Measurements from ENCODE around the gene FRMD1. TPM values are rescaled to one million over a fixed set of nuclear protein-coding genes. Genes with fewer than 3 reads are reported as not detected.

FRMD1 gene
- total RNA-seq, 1 experiment from 2014 or later, result 0.57 TPM

DNA sequence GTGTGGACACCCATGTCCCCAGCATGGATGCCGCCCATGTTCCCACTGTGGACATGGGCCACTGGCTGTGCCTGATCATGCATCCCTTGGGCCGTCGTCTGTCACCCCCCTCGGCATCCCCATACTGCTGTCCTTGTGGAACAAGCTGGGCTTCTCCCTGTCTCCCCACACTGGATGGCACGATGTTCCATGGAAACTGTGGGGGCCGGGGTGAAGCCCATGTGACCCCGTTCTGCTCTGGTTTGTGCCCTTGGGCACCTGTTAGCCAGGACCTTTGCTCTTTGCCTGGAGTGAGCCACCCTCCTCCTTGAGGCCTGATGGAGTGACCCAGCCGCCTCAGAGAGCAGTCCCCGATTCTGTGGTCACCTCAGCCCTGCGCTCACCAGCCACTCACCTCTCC is 7.6 kb upstream of the FRMD1 start (continued):
- no peak for TF ChIP-seq FOXJ3 (CRISPR knock-in tag; IDR thresholded peaks at IDR 0.05; ENCODE audit: borderline replicate concordance)
- TF ChIP-seq ZNF416 (CRISPR knock-in tag; IDR thresholded peaks at IDR 0.05), result no peak

DNA sequence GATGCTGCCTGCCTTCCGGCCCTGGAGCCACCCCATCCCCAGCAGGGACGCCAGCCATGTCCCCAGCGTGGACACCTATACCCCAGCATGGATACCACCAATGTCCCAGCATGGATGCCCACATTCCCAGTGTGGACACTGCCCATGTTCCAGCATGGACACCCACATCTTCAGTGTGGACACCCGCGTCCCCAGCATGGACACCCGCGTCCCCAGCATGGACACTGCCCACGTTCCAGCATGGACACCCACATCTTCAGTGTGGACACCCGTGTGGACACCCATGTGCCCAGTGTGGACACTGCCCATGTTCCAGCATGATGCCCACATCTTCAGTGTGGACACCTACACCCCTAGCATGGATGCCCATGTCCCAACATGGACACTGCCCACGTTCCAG is 7.1 kb upstream of the FRMD1 start:
- CTCF ChIA-PET, result no interaction called here
- TF ChIP-seq, protein P1, sequence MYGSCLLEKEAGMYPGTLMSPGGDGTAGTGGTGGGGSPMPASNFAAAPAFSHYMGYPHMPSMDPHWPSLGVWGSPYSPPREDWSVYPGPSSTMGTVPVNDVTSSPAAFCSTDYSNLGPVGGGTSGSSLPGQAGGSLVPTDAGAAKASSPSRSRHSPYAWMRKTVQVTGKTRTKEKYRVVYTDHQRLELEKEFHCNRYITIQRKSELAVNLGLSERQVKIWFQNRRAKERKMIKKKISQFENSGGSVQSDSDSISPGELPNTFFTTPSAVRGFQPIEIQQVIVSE (CRISPR knock-in tag; IDR thresholded peaks at IDR 0.05; ENCODE audit: borderline replicate concordance), result no peak
- TF ChIP-seq NFYB (CRISPR knock-in tag; conservative IDR thresholded peaks at IDR 0.05; ENCODE audit: low read depth) (no peak), ZNF416 (CRISPR knock-in tag; IDR thresholded peaks at IDR 0.05) (no peak)
- H3K4me1 Mint-ChIP-seq, result peaks cover 37% of the 10 kb centered on the region
- H3K27ac Mint-ChIP-seq, result no peak overlapping the region
- no peak for ATAC-seq
- no peaks in the 10 kb centered on the region for H3K36me3 Mint-ChIP-seq
- H3K4me3 Mint-ChIP-seq, result no peak overlapping the region
- no peak for DNase-seq (ENCODE audit: low spot score)
- POLR2A ChIA-PET, result no interaction called here
- no peaks in the 10 kb centered on the region for H3K9me3 Mint-ChIP-seq
- H3K27me3 Mint-ChIP-seq (ENCODE audit: low read depth), result no peaks in the 10 kb centered on the region; the same call in 1 of the 2 replicates

DNA sequence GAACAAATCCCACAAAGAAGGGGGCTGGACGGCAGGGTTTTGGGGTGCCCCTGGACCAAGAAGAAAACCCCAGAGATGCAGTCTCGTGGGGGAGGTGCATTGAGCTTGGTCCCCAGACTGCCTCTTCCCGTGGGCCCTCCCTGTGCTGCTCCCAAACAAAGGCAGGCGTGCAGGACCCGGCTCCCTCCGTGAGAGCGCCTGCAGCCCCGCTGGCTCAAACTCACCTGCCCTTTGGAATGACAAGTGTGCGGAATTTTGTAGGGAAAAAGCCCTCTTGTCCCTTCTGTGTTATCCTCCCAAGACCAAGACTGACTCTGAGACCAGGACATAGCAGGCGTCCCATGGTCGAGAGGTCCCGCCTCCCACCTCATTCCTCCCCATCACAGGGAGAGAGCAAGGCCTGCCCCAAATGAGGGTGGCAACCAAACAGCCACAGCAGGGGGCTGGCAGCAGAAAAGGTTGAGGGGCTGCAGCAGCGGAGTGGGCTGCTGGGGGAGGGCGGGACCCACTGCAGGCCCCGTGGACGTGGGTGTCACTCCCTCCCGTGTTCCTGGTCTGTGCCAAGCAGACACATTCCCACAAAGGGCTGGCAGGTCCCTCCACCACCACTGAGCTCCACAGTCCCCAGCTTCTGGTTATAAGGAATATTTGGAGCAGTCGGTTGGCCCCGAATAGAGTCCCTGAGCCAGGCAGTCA is 5.6 kb upstream of the FRMD1 start:
- Mint-ChIP-seq H3K36me3 (no peaks in the 10 kb centered on the region), H3K27me3 (ENCODE audit: low read depth) (no peaks in the 10 kb centered on the region; the same call in 1 of the 2 replicates), H3K27ac (no peak overlapping the region), H3K4me3 (no peak overlapping the region), H3K4me1 (peaks cover 28% of the 10 kb centered on the region), H3K9me3 (no peaks in the 10 kb centered on the region)
- DNase-seq (ENCODE audit: low spot score), result no peak
- POLR2A ChIA-PET, result no interaction called here
- CTCF ChIA-PET, result no interaction called here
- TF ChIP-seq, protein P2, sequence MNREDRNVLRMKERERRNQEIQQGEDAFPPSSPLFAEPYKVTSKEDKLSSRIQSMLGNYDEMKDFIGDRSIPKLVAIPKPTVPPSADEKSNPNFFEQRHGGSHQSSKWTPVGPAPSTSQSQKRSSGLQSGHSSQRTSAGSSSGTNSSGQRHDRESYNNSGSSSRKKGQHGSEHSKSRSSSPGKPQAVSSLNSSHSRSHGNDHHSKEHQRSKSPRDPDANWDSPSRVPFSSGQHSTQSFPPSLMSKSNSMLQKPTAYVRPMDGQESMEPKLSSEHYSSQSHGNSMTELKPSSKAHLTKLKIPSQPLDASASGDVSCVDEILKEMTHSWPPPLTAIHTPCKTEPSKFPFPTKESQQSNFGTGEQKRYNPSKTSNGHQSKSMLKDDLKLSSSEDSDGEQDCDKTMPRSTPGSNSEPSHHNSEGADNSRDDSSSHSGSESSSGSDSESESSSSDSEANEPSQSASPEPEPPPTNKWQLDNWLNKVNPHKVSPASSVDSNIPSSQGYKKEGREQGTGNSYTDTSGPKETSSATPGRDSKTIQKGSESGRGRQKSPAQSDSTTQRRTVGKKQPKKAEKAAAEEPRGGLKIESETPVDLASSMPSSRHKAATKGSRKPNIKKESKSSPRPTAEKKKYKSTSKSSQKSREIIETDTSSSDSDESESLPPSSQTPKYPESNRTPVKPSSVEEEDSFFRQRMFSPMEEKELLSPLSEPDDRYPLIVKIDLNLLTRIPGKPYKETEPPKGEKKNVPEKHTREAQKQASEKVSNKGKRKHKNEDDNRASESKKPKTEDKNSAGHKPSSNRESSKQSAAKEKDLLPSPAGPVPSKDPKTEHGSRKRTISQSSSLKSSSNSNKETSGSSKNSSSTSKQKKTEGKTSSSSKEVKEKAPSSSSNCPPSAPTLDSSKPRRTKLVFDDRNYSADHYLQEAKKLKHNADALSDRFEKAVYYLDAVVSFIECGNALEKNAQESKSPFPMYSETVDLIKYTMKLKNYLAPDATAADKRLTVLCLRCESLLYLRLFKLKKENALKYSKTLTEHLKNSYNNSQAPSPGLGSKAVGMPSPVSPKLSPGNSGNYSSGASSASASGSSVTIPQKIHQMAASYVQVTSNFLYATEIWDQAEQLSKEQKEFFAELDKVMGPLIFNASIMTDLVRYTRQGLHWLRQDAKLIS (CRISPR knock-in tag; IDR thresholded peaks at IDR 0.05; ENCODE audit: borderline replicate concordance), result no peak
- TF ChIP-seq IRF2 (CRISPR knock-in tag; IDR thresholded peaks at IDR 0.05; ENCODE audit: borderline replicate concordance, low read depth) (no peak), ZNF317 (CRISPR knock-in tag; IDR thresholded peaks at IDR 0.05; ENCODE audit: borderline replicate concordance, low read depth) (no peak), ZNF138 (CRISPR knock-in tag; conservative IDR thresholded peaks at IDR 0.05) (no peak)
- ATAC-seq, result no peak

DNA sequence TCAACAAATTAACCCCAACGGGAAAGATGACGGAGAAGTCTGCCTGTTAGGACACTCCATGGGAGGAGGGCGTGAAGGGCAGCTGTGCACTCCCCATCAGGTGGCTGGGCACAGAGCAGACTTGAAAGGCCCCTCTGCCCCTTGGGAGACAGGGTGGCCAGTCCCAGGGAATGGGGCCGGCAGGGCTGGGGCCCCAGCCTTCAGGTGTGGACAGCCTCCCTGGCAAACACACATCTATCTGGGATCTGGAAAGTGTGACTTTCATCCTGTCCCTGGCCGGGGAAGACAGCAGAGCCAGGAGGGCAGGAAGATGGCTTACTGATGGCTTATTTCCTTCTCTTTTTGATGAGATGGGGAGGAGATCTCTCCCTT is 4.5 kb upstream of the FRMD1 start:
- ChIA-PET CTCF (interaction anchor here (1.6 kb wide), 1 partner anchor 23 kb away, joined by 3 read pairs; no protein-coding TSS in a partner anchor), POLR2A (no interaction called here)
- peaks cover 19% of the 10 kb centered on the region for H3K4me1 Mint-ChIP-seq
- H3K27ac Mint-ChIP-seq, result no peak overlapping the region
- no peak for ATAC-seq
- no peaks in the 10 kb centered on the region for H3K36me3 Mint-ChIP-seq
- no peak for DNase-seq (ENCODE audit: low spot score)
- no peak for TF ChIP-seq CREB1 (CRISPR knock-in tag; IDR thresholded peaks at IDR 0.05)
- no peak for TF ChIP-seq PRRX2 (CRISPR knock-in tag; IDR thresholded peaks at IDR 0.05)
- TF ChIP-seq SP1 (CRISPR knock-in tag; conservative IDR thresholded peaks at IDR 0.05), result no peak
- no peak for TF ChIP-seq OVOL2 (CRISPR knock-in tag; IDR thresholded peaks at IDR 0.05; ENCODE audit: borderline replicate concordance)
- TF ChIP-seq, protein P3, sequence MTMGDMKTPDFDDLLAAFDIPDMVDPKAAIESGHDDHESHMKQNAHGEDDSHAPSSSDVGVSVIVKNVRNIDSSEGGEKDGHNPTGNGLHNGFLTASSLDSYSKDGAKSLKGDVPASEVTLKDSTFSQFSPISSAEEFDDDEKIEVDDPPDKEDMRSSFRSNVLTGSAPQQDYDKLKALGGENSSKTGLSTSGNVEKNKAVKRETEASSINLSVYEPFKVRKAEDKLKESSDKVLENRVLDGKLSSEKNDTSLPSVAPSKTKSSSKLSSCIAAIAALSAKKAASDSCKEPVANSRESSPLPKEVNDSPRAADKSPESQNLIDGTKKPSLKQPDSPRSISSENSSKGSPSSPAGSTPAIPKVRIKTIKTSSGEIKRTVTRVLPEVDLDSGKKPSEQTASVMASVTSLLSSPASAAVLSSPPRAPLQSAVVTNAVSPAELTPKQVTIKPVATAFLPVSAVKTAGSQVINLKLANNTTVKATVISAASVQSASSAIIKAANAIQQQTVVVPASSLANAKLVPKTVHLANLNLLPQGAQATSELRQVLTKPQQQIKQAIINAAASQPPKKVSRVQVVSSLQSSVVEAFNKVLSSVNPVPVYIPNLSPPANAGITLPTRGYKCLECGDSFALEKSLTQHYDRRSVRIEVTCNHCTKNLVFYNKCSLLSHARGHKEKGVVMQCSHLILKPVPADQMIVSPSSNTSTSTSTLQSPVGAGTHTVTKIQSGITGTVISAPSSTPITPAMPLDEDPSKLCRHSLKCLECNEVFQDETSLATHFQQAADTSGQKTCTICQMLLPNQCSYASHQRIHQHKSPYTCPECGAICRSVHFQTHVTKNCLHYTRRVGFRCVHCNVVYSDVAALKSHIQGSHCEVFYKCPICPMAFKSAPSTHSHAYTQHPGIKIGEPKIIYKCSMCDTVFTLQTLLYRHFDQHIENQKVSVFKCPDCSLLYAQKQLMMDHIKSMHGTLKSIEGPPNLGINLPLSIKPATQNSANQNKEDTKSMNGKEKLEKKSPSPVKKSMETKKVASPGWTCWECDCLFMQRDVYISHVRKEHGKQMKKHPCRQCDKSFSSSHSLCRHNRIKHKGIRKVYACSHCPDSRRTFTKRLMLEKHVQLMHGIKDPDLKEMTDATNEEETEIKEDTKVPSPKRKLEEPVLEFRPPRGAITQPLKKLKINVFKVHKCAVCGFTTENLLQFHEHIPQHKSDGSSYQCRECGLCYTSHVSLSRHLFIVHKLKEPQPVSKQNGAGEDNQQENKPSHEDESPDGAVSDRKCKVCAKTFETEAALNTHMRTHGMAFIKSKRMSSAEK (CRISPR knock-in tag; IDR thresholded peaks at IDR 0.05; ENCODE audit: borderline replicate concordance), result no peak
- TF ChIP-seq, protein P4, sequence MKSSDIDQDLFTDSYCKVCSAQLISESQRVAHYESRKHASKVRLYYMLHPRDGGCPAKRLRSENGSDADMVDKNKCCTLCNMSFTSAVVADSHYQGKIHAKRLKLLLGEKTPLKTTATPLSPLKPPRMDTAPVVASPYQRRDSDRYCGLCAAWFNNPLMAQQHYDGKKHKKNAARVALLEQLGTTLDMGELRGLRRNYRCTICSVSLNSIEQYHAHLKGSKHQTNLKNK (CRISPR knock-in tag; IDR thresholded peaks at IDR 0.05), result no peak
- TF ChIP-seq GRHL2 (CRISPR knock-in tag; IDR thresholded peaks at IDR 0.05; ENCODE audit: insufficient replicate concordance, severe bottlenecking), result no peak
- no peak for TF ChIP-seq ZNF423 (CRISPR knock-in tag; IDR thresholded peaks at IDR 0.05)
- TF ChIP-seq ELF4 (CRISPR knock-in tag; IDR thresholded peaks at IDR 0.05; ENCODE audit: low read depth), result no peak
- TF ChIP-seq NR3C1 (CRISPR knock-in tag; conservative IDR thresholded peaks at IDR 0.05; ENCODE audit: low read depth), result no peak
- no peak for TF ChIP-seq EMX1 (CRISPR knock-in tag; IDR thresholded peaks at IDR 0.05)
- TF ChIP-seq GTF2I (CRISPR knock-in tag; conservative IDR thresholded peaks at IDR 0.05), result no peak
- no peak for TF ChIP-seq NR1H2 (CRISPR knock-in tag; IDR thresholded peaks at IDR 0.05)
- no peak for TF ChIP-seq IRF2 (CRISPR knock-in tag; IDR thresholded peaks at IDR 0.05; ENCODE audit: borderline replicate concordance, low read depth)
- H3K27me3 Mint-ChIP-seq (ENCODE audit: low read depth), result no peaks in the 10 kb centered on the region; the same call in 1 of the 2 replicates
- no peaks in the 10 kb centered on the region for H3K9me3 Mint-ChIP-seq
- no peak overlapping the region for H3K4me3 Mint-ChIP-seq
